Amygdala (tissue), 56 donors: ENCODE measurements around the gene RPL12.

Experiments used
- DNase-seq, 56 donors: peaks; one replicate each; lab custom pipeline; 2025; lab: John Stamatoyannopoulos, UW

The RPL12 gene

DNA sequence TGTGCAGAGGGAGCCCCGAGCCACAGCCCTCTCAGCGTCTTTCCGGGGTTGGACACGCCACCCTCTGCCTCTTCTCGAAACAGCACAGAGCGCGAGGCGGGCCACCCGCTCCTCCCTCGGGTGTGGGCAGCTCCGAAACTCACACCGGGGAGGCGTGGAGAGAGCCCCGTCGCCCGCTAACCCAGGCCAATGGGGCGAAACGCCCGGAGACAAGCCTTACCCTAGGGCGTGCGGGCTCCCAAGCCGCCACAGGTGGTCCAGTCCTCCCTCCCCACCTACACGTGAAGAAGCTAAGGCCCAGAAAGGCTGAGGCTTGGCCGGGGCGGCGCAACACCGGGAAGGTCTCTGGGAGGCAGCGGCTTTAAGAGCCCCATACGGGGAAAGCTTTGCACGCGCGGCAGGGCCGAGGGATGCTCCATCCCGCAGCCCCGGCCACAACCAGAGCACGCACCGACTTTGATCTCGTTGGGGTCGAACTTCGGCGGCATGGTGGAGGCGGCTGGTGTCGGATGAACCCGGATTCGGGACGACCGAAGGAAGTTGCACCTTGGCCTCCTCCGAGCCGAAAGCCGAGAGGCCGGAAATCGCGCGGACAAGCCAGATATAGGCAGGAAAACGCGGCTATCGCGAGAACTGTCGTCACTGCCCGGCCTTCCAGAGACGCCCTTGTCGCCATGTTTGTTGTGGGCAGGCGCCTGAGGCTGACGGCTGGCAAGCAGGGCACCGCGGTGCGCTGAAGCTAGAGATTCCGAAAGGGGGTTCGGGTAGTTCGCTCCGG is at the start of gene RPL12, which contains the start of gene LRSAM1:
TSS of gene RPL12 (minus strand) at position 577 of the 778 bp plus-strand sequence. CDS start at position 488, 89 bp downstream.
TSS of gene LRSAM1 (plus strand) at position 681 of the 778 bp plus-strand sequence. CDS start 3,018 bp downstream, outside the sequence.
- peak; percentile 21 to 96 (median 91) for DNase-seq

- DNase-seq = no peak
Observed at GRCh38 chr9:127500862-127501261, 49.7 kb upstream of the RPL12 start.

GRCh38 chr9:127500399-127500798 is 49.2 kb upstream of the RPL12 start:
- DNase-seq = no peak

- DNase-seq = no peak
Observed at GRCh38 chr9:127498298-127498697, 47.1 kb upstream of the RPL12 start.

GRCh38 chr9:127497656-127498290 is 46.6 kb upstream of the RPL12 start:
- DNase-seq = no peak

DNA sequence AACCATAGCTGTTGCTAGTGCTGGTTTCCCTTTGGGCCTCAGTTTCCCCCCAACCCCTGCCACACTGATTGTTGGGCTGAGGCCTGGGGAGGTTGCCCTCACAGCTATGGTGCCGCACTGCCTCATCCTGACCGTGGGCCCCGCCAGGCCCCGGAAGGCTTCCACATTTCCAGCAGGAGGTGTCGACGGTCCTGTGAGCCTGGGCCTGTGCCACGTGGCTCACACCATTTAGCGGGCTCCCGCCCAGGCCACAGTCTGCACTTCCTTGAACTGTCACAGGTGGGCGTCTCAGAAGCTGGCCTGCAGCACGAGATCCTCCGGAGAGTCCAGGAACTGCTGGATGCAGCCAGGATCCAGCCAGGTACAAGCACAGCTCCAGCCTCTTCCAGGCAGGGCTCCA is 45.8 kb upstream of the RPL12 start:
- no peak for DNase-seq

DNA sequence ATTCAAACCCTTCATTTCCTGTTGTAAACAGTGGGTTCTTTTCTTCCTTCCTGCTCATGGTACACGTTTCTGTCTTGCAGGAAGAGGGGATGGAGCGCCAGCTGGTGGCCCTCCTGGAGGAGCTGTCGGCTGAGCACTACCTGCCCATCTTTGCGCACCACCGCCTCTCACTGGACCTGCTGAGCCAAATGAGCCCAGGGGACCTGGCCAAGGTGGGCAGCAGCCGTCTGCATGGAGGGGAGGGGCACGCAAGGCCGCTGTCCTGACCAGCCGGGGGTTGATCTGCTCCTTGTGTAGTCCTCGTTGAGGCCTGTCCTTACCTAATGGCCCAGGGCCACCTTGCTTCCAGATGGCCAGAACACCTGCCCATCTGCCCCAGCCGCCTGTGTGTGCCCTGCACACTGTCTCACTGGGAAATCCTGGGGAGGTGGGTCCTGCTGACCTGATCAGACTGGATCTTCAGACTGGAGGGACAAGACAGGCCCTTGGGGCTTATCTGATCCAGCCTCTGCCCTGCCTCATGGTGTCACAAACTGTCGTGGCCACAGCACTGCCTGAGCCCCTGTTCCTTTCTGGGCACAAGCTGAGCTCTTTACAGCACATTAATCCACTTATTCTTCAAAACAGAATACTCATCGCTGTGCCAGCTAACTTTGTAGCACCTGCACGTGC is 44.8 kb upstream of the RPL12 start:
- DNase-seq = no peak

DNA sequence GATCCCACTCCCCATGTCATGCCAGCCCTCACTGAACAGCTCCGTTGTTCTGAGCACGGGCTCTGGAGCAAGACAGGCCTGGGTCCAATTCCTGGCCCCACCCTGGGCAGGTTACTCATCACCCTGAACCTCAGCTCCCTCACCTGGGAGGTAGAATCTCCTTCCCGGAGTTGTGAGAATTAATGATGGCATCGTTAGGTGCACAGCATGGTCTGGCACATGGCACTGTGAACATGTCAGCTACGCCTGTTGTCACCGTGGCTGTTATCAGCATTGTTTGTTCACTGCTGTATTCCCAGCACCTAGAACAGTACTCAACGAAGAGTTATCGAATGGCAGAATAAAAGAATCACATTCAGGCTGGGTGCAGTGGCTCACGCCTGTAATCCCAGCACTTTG is 43.1 kb upstream of the RPL12 start:
- DNase-seq = no peak

GRCh38 chr9:127493592-127494303 is 42.5 kb upstream of the RPL12 start:
- DNase-seq = no peak

DNA sequence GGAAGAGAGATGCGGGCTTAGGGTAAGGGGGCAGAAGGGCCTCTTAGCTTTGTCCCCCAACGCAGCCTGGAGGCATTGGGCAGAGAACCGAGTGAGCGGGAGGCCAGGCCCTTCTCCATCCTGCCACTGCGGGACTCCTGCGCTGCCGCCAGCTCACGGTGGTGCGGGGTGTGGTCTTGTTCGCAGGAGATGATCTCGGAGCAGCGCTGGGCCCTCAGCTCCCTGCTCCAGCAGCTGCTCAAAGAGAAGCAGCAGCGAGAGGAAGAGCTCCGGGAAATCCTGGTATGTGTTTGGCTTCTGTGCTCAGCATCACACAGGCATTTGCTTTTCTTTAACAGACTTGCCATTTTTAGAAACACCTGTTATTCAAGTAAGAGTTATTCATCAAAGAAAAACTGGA is 41.4 kb upstream of the RPL12 start:
- DNase-seq = no peak

GRCh38 chr9:127491516-127491915 is 40.3 kb upstream of the RPL12 start:
- no peak for DNase-seq

DNA sequence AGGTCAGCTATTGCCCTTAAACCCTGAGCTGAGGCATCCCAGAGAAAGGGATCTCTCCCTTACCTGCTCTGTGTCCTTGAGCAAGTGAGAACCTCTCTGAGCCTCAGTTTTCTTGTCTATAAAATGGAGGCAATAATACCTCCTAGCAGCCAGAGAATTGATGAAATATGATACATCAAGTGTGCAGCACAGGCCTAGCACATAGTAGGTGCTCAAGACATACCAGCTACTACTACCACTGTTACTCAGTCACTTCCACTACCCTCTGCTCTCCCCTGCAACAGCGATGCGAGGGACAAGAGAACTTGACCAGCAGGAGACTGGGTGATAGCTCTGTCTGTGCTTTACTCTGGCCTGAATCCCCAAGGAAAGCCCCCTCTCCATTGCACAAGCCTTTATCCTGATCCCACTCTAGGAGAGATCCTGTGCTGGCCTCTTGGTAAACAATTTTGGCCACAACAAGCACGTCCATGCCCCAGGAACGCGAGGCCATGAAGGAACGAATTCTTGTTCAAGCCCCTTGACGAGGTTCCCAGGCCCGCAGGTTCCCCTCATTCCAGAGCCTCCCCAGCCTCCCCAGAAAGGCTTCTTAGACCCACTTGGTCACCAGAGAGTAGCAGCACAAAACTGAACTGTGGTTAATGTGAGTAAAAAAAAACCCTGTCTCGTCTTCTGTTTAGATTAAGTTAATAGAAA is 39.5 kb upstream of the RPL12 start:
- no peak for DNase-seq

DNA sequence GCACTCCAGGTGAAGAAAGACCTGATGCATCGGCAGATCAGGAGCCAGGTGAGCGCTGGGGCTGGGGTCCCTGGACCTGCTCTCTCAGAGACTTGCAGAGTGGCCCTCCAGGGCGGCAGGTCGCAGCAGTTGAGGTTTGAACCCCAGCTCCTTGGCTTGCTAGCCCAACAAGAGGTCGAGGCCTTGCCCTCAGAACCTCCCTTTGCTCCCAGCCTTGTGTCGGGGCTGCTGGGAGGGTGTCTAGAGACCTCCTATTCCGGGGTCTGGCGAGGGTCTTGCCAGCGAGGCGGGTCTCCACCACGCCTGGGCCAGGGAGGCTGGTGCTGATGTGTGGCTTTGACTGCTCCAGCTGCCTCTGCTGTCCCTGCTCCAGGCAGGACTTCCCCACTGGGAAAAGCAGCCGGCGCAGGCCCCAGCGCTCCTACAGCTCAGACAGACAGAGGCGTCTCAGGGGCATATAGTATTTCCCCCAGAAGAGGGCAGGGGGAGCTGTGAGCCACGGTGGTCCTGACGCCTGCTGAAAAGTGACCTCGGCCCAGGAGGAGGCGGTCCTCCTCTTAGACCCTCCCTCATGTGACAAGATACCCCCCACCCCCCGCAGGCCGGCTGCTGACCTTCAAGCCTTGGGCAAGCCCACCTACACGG is 38.4 kb upstream of the RPL12 start:
- no peak for DNase-seq

DNA sequence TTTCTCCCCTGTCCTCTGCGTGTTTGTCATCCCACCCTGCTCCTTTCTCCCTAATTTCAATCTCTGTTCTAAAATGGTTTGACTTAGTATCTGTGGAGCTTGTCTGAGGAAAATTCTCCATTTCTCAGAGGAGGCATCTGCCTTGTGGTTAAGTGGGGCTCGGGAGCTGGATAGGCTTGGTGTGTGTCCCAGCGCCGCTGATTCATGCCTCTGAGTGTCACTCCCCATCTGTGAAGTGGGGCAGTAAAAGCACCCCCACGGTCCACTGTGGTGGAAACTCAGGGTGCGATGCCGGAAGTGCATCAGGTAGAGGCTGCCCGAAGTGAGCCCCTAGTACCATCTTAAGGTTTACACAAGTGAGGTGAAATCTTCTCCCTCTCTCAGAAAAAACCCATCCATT is 37.7 kb upstream of the RPL12 start:
- no peak for DNase-seq

GRCh38 chr9:127485995-127486394 is 34.8 kb upstream of the RPL12 start:
- DNase-seq = no peak

DNA sequence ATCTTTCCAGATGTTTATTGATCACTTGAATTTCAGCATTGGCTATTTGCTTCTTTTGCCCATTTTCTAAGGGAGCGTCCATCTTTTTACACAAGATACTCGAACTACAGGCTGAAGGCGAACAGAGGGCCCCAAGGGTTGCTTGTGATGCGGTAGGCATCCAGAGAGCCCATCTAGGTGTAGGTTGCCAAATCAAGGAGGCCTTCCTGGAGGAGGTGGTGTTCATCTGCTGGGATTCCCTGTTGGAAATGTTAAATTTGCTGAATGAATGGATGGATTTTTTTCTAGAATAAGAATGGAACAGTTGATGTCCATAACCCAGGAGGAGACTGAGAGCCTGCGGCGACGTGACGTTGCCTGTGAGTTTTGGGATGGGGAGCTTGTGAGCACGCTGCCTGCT is 31.5 kb upstream of the RPL12 start:
- DNase-seq = no peak

GRCh38 chr9:127479507-127480081 is 28.4 kb upstream of the RPL12 start:
- no peak for DNase-seq

GRCh38 chr9:127474592-127474991 is 23.4 kb upstream of the RPL12 start:
- DNase-seq = no peak

DNA sequence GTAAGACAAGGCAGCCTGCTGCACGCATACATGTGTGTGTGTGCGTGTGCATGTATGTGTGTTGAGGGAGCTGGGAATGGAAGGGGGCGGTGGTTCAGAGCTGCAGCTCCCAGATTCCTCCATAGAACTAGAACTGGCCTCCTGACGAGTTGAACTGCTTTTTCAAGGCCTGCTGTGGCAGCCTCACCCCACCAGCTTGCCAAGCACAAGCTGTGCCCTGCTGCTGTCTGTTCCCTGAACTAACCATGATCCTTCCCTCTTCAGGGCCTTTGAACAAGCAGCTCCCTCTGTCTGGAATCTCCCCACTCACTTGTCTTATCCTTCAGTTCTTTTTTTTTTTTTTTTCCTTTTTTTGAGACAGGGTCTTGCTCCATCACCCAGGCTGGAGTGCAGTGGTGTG is 22.7 kb upstream of the RPL12 start:
- DNase-seq = no peak
